AG04449 (cell line): Measurements from ENCODE around the gene CDK12.

ENCODE experiments used
- CTCF ChIA-PET: fragments of 350-600 bp; formaldehyde crosslinking; extraction: SDS; loops from one replicate; lab custom pipeline; 2021; ENCODE audit warnings: antibody characterized with exemption; lab: Yijun Ruan, JAX
- POLR2A ChIA-PET: fragments of 400-600, 350-600 bp; formaldehyde crosslinking; extraction: SDS; loops from one replicate; lab custom pipeline; 2020; ENCODE audit warnings: antibody characterized with exemption, inconsistent platforms; lab: Yijun Ruan, JAX
- DNase-seq: peaks from one replicate; pipeline ENCODE4 v3.0.0-alpha.2; 2010; ENCODE audit warnings: low read depth, low spot score
- H3K4me3 ChIP-seq: 2 replicates; pipeline ENCODE4 v1.5.1; 2011; ENCODE audit warnings: low read depth, mild to moderate bottlenecking, control low read depth, low read length
- CTCF ChIP-seq: IDR thresholded peaks from one replicate; pipeline ENCODE4 v1.5.1; 2011; ENCODE audit warnings: mild to moderate bottlenecking, moderate library complexity, low read length, control low read depth, inconsistent platforms; ENCODE audit not compliant: insufficient read depth; ENCODE audit errors: missing control alignments

CDK12 gene

DNA sequence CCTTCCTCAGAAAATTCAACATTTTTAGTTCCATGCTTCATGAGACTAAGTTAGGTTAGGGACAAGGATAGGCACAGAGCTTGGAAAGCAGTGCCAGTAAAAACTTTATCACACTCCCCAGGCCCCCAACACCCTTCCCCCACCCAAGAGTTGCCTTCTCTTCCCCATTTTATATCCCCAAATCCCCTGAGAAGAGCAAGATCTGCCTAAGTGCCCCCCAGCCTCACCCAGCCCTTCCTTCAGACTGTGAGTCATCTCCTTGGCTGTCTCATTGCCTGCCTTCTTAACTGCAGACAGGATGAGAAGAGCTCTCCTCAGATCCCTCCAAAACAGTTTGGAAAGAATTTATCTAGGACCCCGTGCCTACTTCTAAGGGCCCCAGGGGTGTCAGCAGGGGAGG is 90.6 kb downstream of the CDK12 start:
- TF ChIP-seq CTCF: no peak
- CTCF ChIA-PET: interaction anchor here (0.9 to 30.5 kb wide), 8 partner anchors 9 to 87 kb away, joined by 3 to 781 read pairs (median 4); partner anchors contain the start of gene PPP1R1B
- DNase-seq: no peak
- POLR2A ChIA-PET: no interaction called here
- no peak overlapping the region for H3K4me3 ChIP-seq

- no peak for DNase-seq
- ChIA-PET CTCF (interaction anchor here (0.8 to 30.5 kb wide), 8 partner anchors 9 to 118 kb away, joined by 3 to 781 read pairs (median 4); partner anchors contain the start of gene PPP1R1B), POLR2A (no interaction called here)
- no peak overlapping the region for H3K4me3 ChIP-seq
- TF ChIP-seq CTCF: no peak
Measured at GRCh38 chr17:39553341-39553945, 92.2 kb downstream of the CDK12 start.

DNA sequence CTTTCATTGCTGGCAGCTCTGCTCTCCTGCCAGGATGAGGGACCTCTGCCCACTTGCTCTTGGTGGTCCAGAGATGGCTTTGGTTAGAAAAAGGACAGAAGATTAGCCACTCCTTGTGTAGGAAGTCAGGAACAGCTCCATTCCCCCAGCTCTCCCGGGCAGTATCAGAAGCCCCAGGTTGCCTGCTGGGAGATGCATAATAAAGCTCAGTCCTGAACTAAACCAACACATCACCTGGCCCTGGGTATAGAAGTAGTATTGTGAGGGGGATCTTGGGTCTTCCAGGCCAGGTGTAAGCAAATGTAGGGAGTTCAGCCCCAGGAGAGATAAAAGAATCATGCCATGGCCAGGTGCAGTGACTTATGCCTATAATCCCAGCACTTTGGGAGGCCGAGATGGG is 94.1 kb downstream of the CDK12 start:
- CTCF ChIA-PET: interaction anchor here (11.1 to 30.5 kb wide), 2 partner anchors 9 to 69 kb away, joined by 86 to 781 read pairs; partner anchors contain the start of gene PPP1R1B
- H3K4me3 ChIP-seq: no peak overlapping the region
- POLR2A ChIA-PET: no interaction called here
- DNase-seq: no peak
- TF ChIP-seq CTCF: no peak

DNA sequence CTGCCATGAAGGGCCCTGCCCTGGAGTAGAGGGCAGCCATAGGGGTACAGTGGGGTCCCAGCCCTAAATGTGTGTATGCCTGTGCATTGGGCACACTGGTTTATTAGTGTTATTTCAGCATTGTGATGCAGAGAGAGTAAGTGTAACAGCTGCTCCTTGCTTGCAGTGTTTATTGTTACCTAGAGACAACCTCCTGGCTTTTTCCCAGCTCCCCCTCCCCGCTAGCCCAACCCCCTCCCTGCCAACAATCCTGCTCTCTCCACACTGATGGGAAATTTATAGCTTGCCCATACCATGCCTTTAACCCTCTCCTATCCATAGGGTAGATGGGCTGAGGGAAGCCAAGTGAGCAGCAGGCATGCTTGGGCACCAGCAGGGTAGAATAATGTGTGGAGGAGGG is 95.1 kb downstream of the CDK12 start:
- POLR2A ChIA-PET: no interaction called here
- no peak for DNase-seq
- no peak for TF ChIP-seq CTCF
- CTCF ChIA-PET: interaction anchor here (11.1 to 30.5 kb wide), 2 partner anchors 10 to 68 kb away, joined by 86 to 781 read pairs; partner anchors contain the start of gene PPP1R1B
- no peak overlapping the region for H3K4me3 ChIP-seq

- ChIA-PET CTCF (interaction anchor here (1.1 to 30.5 kb wide), 3 partner anchors 11 to 62 kb away, joined by 5 to 781 read pairs (median 86); partner anchors contain the start of gene PPP1R1B), POLR2A (no interaction called here)
- H3K4me3 ChIP-seq: no peak overlapping the region
- no peak for TF ChIP-seq CTCF
- no peak for DNase-seq
Measured at GRCh38 chr17:39562395-39562794, 101.1 kb downstream of the CDK12 start.

- ChIA-PET POLR2A (no interaction called here), CTCF (interaction anchor here (1.1 to 30.5 kb wide), 3 partner anchors 11 to 61 kb away, joined by 5 to 781 read pairs (median 86); partner anchors contain the start of gene PPP1R1B)
- H3K4me3 ChIP-seq: no peak overlapping the region
- no peak for TF ChIP-seq CTCF
- no peak for DNase-seq
Measured at GRCh38 chr17:39562976-39563375, 101.7 kb downstream of the CDK12 start.
